Caco-2 (cell line): ENCODE measurements around the gene THOC6. TPM values are rescaled to one million over a fixed set of nuclear protein-coding genes. Genes with fewer than 3 reads are reported as not detected.

Experiments used
- Bru-seq: library from RNA; stranded (reverse); fragments of 400-500 nt; gene quantifications from one replicate; lab custom pipeline; 2021; lab: Mats Ljungman, UMichigan
- BruChase-seq, 2 experiments: library from RNA; stranded (reverse); fragments of 400-500 nt; gene quantifications; one replicate each; lab custom pipeline; 2021; lab: Mats Ljungman, UMichigan
- BruUV-seq: library from RNA; stranded (reverse); fragments of 400-500 nt; replicated peaks from 2 replicates; lab custom pipeline; 2021; lab: Mats Ljungman, UMichigan
- CTCF ChIA-PET: fragments of 300-600 bp; sonication (Branson Sonifier 250); formaldehyde crosslinking; loops from one replicate; lab custom pipeline; 2022; ENCODE audit warnings: antibody characterized with exemption; lab: Charles Lee
- POLR2A ChIA-PET: fragments of 300-600 bp; sonication (Branson Sonifier 250); formaldehyde crosslinking; loops from one replicate; lab custom pipeline; 2022; ENCODE audit warnings: antibody characterized with exemption; lab: Charles Lee
- DNase-seq, 2 experiments: peaks; one replicate each; pipeline versions ENCODE4 v3.0.0 to v3.0.0-alpha.2; 2020 to 2022
- H3K27me3 ChIP-seq: replicated peaks from 2 replicates; pipeline ENCODE4 v1.6.0; 2011; ENCODE audit warnings: low read length; ENCODE audit not compliant: control insufficient read depth, insufficient read depth
- H3K36me3 ChIP-seq: 2 replicates; pipeline ENCODE4 v1.5.1; 2011; ENCODE audit warnings: low read length; ENCODE audit not compliant: control insufficient read depth, insufficient read depth
- H3K4me1 ChIP-seq: fragments of 250-450 bp; sonication (Bioruptor Pico); 2 replicates; pipeline ENCODE4 v1.5.1; 2020; ENCODE audit warnings: mild to moderate bottlenecking
- H3K4me3 ChIP-seq: 2 replicates; pipeline ENCODE4 v1.5.1; 2011; ENCODE audit warnings: low read depth, mild to moderate bottlenecking, control low read depth, low read length
- H3K9me3 ChIP-seq: fragments of 250-450 bp; sonication (Bioruptor Pico); 2 replicates; pipeline ENCODE4 v1.5.1; 2020; ENCODE audit warnings: mild to moderate bottlenecking, moderate library complexity
- H3K27ac Mint-ChIP-seq: one replicate; pipeline ENCODE4 v1.8.0; 2022; ENCODE audit warnings: mixed read lengths; ENCODE audit not compliant: unreplicated experiment
- H3K27me3 Mint-ChIP-seq: one replicate; pipeline ENCODE4 v1.8.0; 2022; ENCODE audit warnings: mixed read lengths; ENCODE audit not compliant: insufficient read depth, unreplicated experiment
- H3K36me3 Mint-ChIP-seq: one replicate; pipeline ENCODE4 v1.8.0; 2022; ENCODE audit warnings: mild to moderate bottlenecking, mixed read lengths; ENCODE audit not compliant: insufficient read depth, unreplicated experiment
- H3K4me1 Mint-ChIP-seq: one replicate; pipeline ENCODE4 v1.8.0; 2022; ENCODE audit warnings: low read depth, mixed read lengths; ENCODE audit not compliant: unreplicated experiment
- H3K4me3 Mint-ChIP-seq: one replicate; pipeline ENCODE4 v1.8.0; 2022; ENCODE audit warnings: mild to moderate bottlenecking, moderate library complexity, mixed read lengths; ENCODE audit not compliant: unreplicated experiment
- H3K9me3 Mint-ChIP-seq: one replicate; pipeline ENCODE4 v1.8.0; 2022; ENCODE audit warnings: mixed read lengths; ENCODE audit not compliant: unreplicated experiment
- CTCF ChIP-seq, 2 experiments: fragments of 200-600 bp in 1 of 2; IDR thresholded peaks; 1 replicate in 1 of 2; 2 replicates in 1 of 2; pipeline versions ENCODE4 v1.5.1 to v1.8.0; 2011 to 2022; ENCODE audit warnings: antibody characterized with exemption in 1 of 2, control low read depth in 1 of 2, inconsistent platforms in 1 of 2, low read depth in 1 of 2, low read length in 1 of 2, mild to moderate bottlenecking in 1 of 2, moderate library complexity in 1 of 2; ENCODE audit not compliant: insufficient read depth in 1 of 2, severe bottlenecking in 1 of 2, unreplicated experiment in 1 of 2
- intact Hi-C: fragments of 100-400 bp; cut with micrococcal nuclease; formaldehyde crosslinking; loops from one replicate; pipeline ENCODE4 v1.10.0; 2022; ENCODE audit not compliant: unreplicated experiment
- long read RNA-seq: library from polyadenylated mRNA; stranded (forward); transcript quantifications from one replicate; pipeline ENCODE4 v2.0.0, GENCODE V29; 2022
- total RNA-seq: library from RNA; stranded (reverse); gene quantifications from 2 replicates; pipeline ENCODE4 v1.2.3, GENCODE V29; 2022

Gene THOC6
- total RNA-seq (46.0 and 48.0 TPM in 2 replicates), Bru-seq, nascent RNA (percentile 67 among the genes with signal in this experiment), BruChase-seq, experiment 1, labeled RNA remaining after a 2-hour chase (percentile 80 among the genes with signal in this experiment), BruChase-seq, experiment 2, labeled RNA remaining after a 6-hour chase (percentile 91 among the genes with signal in this experiment)
- long read RNA-seq, transcript THOC6-202 (13 exons, 1,419 nt): major isoform, 121 of 152 reads
- long read RNA-seq, partial matches to known transcripts: 4 of 152 reads
- long read RNA-seq, other reads (novel, unspliced or antisense): 27 of 152 reads

GRCh38 chr16:3023669-3024478 lies at the start of gene THOC6, which contains the start of gene HCFC1R1:
Gene THOC6 (plus strand): TSS chr16:3024035. CDS start chr16:3024327, 292 bp downstream.
Gene HCFC1R1 (minus strand): TSS chr16:3023942. CDS start chr16:3023941, 1 bp downstream.
- ChIA-PET POLR2A (interaction anchor here (0.6 to 5.8 kb wide), 5 partner anchors 14 to 134 kb away, joined by 3 to 83 read pairs (median 6); partner anchors contain the start of gene ZNF213), CTCF (interaction anchor here (1.0 to 6.9 kb wide), 4 partner anchors 7 to 54 kb away, joined by 3 to 113 read pairs (median 18); no protein-coding TSS in a partner anchor)
- DNase-seq: peak; percentile 95 to 97
- Mint-ChIP-seq H3K27me3 (no peaks in the 10 kb centered on the region), H3K9me3 (no peaks in the 10 kb centered on the region), H3K4me3 (peak within 1 kb of the TSS; percentile 72), H3K36me3 (peaks cover 87% of the 10 kb centered on the region), H3K4me1 (peaks cover 24% of the 10 kb centered on the region), H3K27ac (peak within 1 kb of the TSS; percentile 89)
- no peak for TF ChIP-seq CTCF (IDR thresholded peaks at IDR 0.05; ENCODE audit: insufficient read depth in 1 of 2, low read depth in 1 of 2, low read length in 1 of 2, severe bottlenecking in 1 of 2, unreplicated experiment in 1 of 2)
- peak within 1 kb of the TSS; percentile 69 for H3K4me3 ChIP-seq
- H3K36me3 ChIP-seq: peaks cover 8% of the 10 kb centered on the region
- intact Hi-C loops: loop anchor here (1.0 kb wide), 1 partner anchor 43 kb away; no protein-coding TSS in a partner anchor
- H3K27me3 ChIP-seq: no peaks in the 10 kb centered on the region
- BruUV-seq: TSS peak; percentile 40
- no peaks in the 10 kb centered on the region for H3K9me3 ChIP-seq
- H3K4me1 ChIP-seq: peaks cover 26% of the 10 kb centered on the region

- Mint-ChIP-seq H3K36me3 (peaks cover 47% of the 10 kb centered on the region), H3K4me3 (no peak overlapping the region), H3K4me1 (no peaks in the 10 kb centered on the region), H3K27me3 (no peaks in the 10 kb centered on the region), H3K27ac (no peak overlapping the region), H3K9me3 (no peaks in the 10 kb centered on the region)
- Histone ChIP-seq H3K4me3 (no peak overlapping the region), H3K9me3 (no peaks in the 10 kb centered on the region), H3K36me3 (no peaks in the 10 kb centered on the region; the same call in 1 of the 2 replicates), H3K27me3 (no peaks in the 10 kb centered on the region), H3K4me1 (peaks cover 4% of the 10 kb centered on the region; the same call in 1 of the 2 replicates)
- ChIA-PET CTCF (no interaction called here), POLR2A (no interaction called here)
- intact Hi-C loops: no loop called here
- no TSS peak for BruUV-seq
- TF ChIP-seq CTCF (IDR thresholded peaks at IDR 0.05; ENCODE audit: insufficient read depth in 1 of 2, low read depth in 1 of 2, low read length in 1 of 2, severe bottlenecking in 1 of 2, unreplicated experiment in 1 of 2): no peak
- no peak for DNase-seq
These were observed 49.3 kb upstream of the THOC6 start for GRCh38 chr16:2974319-2975056.
